Esophagus muscularis mucosa (tissue), 4 donors: ENCODE measurements around the gene P2RX7. TPM values are rescaled to one million over a fixed set of nuclear protein-coding genes. Genes with fewer than 3 reads are reported as not detected.

Experiments used
- DNase-seq: peaks from one replicate; pipeline ENCODE4 v3.0.0-alpha.2; 2017; ENCODE audit errors: extremely low spot score
- H3K27ac ChIP-seq, 4 donors: fragments of 200-600 bp; sonication (generic); replicated peaks in 1 of 4; 1 replicate in 3 of 4; 2 replicates in 1 of 4; pipeline ENCODE4 v1.5.1; 2016 to 2019; ENCODE audit warnings: mild to moderate bottlenecking in 1 of 4
- H3K27me3 ChIP-seq, 4 donors: fragments of 200-600 bp; sonication (generic); one replicate each; pipeline versions ENCODE4 v1.5.1 to v1.6.0; 2016 to 2019
- H3K36me3 ChIP-seq, 4 donors: fragments of 200-600 bp; sonication (generic); one replicate each; pipeline ENCODE4 v1.5.1; 2016 to 2019
- H3K4me1 ChIP-seq, 4 donors: fragments of 200-600 bp; sonication (generic); one replicate each; pipeline ENCODE4 v1.5.1; 2016 to 2019
- H3K4me3 ChIP-seq, 4 donors: fragments of 200-600 bp; sonication (generic); 1 replicate in 2 of 4; 2 replicates in 2 of 4; pipeline ENCODE4 v1.5.1; 2016 to 2019; ENCODE audit warnings: mild to moderate bottlenecking in 4 of 4, moderate library complexity in 1 of 4
- H3K9me3 ChIP-seq, 4 donors: fragments of 200-600 bp; sonication (generic); 1 replicate in 3 of 4; 2 replicates in 1 of 4; pipeline ENCODE4 v1.5.1; 2016 to 2019
- EP300 ChIP-seq: sonication (generic); formaldehyde crosslinking; IDR thresholded peaks from one replicate; pipeline ENCODE4 v1.6.1; 2017; ENCODE audit warnings: antibody characterized with exemption
- POLR2A ChIP-seq: fragments of 450-650 bp; IDR thresholded peaks from one replicate; pipeline ENCODE4 v1.6.1; 2017; ENCODE audit warnings: antibody characterized with exemption, moderate library complexity, mild to moderate bottlenecking, low read depth
- POLR2AphosphoS5 ChIP-seq, 2 donors: sonication (generic); formaldehyde crosslinking; IDR thresholded peaks; one replicate each; pipeline ENCODE4 v1.6.1; 2017; ENCODE audit warnings: antibody characterized with exemption in 2 of 2
- WGBS: methylation state at CpG from one replicate; pipeline ENCODE4 v1.1.5; 2018; 5-methylcytosine and 5-hydroxymethylcytosine counted together
- intact Hi-C: fragments of 100-400 bp; cut with DNase I; formaldehyde crosslinking; loops from one replicate; pipeline ENCODE4 v1.15.1; 2023
- total RNA-seq, 4 donors: library from RNA; depleted of rRNA; stranded (reverse); fragments of >200 nt; gene quantifications; one replicate each; pipeline versions ENCODE4 v1.1.0 to v1.2.1, GENCODE V29; 2016
- TF ChIP-seq, protein P1 (sequence below), 3 experiments: fragments of 200-600 bp in 2 of 3; fragments of 450-650 bp in 1 of 3; sonication (generic) in 2 of 3; IDR thresholded peaks; one replicate each; pipeline ENCODE4 v1.5.1; 2017 to 2019; ENCODE audit warnings: antibody characterized with exemption in 3 of 3, mild to moderate bottlenecking in 2 of 3, moderate library complexity in 1 of 3

The P2RX7 gene
- total RNA-seq, 4 donors from 2014 or later: 1.5 to 4.3 (median 2.7) TPM

DNA sequence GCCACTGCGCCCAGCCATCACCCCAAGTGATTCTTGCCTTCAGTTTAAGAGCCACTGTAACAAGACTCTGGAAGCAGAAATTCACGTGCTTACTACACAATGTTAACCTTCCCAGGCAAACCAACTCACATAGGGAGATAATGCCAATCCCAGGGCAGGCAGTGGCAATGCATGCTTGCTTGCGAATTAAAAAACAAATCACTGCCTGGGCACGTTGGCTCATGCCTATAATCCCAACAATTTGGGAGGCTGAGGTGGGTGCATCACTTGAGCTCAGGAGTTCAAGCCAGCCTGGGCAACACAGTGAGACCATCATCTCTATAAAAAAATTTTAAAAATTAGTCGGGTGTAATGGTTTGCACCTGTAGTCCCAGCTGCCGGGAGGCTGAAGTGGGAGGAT is 39.5 kb downstream of the P2RX7 start:
- no peaks in the 10 kb centered on the region for H3K27me3 ChIP-seq
- peaks cover 0 to 6% (median 2%) of the 10 kb centered on the region in 4 donors for H3K4me1 ChIP-seq
- no peak overlapping the region for H3K4me3 ChIP-seq
- intact Hi-C loops: no loop called here
- WGBS: 89% methylated on average over 6 of the region's 6 CpGs
- TF ChIP-seq POLR2A (no peak), EP300 (no peak), POLR2AphosphoS5 (IDR thresholded peaks at IDR 0.05) (no peak)
- TF ChIP-seq, protein P1, sequence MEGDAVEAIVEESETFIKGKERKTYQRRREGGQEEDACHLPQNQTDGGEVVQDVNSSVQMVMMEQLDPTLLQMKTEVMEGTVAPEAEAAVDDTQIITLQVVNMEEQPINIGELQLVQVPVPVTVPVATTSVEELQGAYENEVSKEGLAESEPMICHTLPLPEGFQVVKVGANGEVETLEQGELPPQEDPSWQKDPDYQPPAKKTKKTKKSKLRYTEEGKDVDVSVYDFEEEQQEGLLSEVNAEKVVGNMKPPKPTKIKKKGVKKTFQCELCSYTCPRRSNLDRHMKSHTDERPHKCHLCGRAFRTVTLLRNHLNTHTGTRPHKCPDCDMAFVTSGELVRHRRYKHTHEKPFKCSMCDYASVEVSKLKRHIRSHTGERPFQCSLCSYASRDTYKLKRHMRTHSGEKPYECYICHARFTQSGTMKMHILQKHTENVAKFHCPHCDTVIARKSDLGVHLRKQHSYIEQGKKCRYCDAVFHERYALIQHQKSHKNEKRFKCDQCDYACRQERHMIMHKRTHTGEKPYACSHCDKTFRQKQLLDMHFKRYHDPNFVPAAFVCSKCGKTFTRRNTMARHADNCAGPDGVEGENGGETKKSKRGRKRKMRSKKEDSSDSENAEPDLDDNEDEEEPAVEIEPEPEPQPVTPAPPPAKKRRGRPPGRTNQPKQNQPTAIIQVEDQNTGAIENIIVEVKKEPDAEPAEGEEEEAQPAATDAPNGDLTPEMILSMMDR (IDR thresholded peaks at IDR 0.05): no peak
- H3K9me3 ChIP-seq: no peaks in the 10 kb centered on the region
- no peak overlapping the region for H3K27ac ChIP-seq
- H3K36me3 ChIP-seq: peaks cover 0 to 15% (median 3%) of the 10 kb centered on the region in 4 donors
- DNase-seq: no peak

DNA sequence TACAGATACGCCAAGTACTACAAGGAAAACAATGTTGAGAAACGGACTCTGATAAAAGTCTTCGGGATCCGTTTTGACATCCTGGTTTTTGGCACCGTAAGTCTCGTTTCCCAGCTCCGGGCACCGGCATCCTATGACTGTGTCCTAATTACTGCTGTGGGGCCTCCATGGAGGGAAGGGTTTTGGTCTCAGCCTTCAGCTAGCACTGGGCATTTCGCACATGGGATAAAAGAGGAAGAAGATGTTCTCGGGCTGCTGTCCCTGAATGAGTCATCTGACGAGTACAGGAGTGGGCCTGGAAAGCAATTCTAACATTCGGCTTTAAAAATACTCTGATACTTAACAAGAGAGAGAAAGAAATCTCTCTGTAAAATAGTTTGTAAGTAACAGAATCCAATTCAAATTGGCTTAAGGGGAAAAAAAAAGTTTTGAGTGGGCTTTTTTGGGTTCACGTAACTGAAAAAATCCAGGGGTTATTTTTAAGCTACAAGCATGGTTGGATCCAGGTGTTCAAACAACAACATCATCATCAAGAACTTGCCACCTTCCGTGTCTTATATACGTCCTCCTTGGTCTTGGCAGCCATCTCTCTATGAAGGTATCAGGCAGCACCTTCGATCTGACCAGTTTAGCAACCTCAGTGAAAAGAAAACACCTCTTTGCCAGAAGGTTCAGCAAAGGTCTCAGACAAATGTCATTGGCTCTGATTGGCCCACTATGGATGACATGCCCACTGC is 42.9 kb downstream of the P2RX7 start:
- no peak overlapping the region for H3K27ac ChIP-seq
- 85% methylated on average over 16 of the region's 16 CpGs for WGBS
- intact Hi-C loops: no loop called here
- peaks cover 0 to 22% (median 8%) of the 10 kb centered on the region in 4 donors for H3K36me3 ChIP-seq
- no peaks in the 10 kb centered on the region for H3K9me3 ChIP-seq
- no peak for DNase-seq
- peaks cover 0 to 6% (median 2%) of the 10 kb centered on the region in 4 donors for H3K4me1 ChIP-seq
- no peak overlapping the region for H3K4me3 ChIP-seq
- H3K27me3 ChIP-seq: no peaks in the 10 kb centered on the region
- TF ChIP-seq POLR2AphosphoS5 (IDR thresholded peaks at IDR 0.05): no peak
- TF ChIP-seq, protein P1 (IDR thresholded peaks at IDR 0.05): no peak
- TF ChIP-seq EP300: no peak
- no peak for TF ChIP-seq POLR2A

DNA sequence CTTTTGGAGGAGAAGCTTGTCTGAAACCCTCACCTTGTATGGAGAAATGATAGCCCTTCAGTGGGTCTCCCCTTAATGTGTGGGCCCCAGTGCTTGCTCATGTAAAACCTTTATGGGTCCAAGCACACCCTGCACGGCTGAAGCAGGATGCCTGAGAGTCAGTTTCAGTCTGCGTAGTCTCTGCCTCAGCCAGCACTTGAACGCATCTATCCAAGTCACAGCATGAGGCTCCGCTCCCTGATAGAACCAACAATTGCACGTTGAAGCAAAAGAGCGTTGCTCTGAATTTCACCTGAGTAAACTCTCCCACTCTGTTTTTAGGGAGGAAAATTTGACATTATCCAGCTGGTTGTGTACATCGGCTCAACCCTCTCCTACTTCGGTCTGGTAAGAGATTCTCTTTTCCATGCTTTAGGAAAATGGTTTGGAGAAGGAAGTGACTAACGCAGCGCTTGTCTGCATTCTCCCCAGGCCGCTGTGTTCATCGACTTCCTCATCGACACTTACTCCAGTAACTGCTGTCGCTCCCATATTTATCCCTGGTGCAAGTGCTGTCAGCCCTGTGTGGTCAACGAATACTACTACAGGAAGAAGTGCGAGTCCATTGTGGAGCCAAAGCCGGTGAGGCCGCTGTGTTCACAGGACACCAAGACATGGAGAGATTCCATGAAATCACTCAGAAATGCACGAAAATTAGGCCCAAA is 44.3 kb downstream of the P2RX7 start:
- peaks cover 0 to 6% (median 2%) of the 10 kb centered on the region in 4 donors for H3K4me1 ChIP-seq
- H3K4me3 ChIP-seq: no peak overlapping the region
- H3K36me3 ChIP-seq: peaks cover 0 to 29% (median 8%) of the 10 kb centered on the region in 4 donors
- 86% methylated on average over 18 of the region's 19 CpGs for WGBS
- TF ChIP-seq EP300 (no peak), POLR2A (no peak), POLR2AphosphoS5 (IDR thresholded peaks at IDR 0.05) (no peak)
- TF ChIP-seq, protein P1 (IDR thresholded peaks at IDR 0.05): no peak
- H3K27ac ChIP-seq: no peak overlapping the region
- no peaks in the 10 kb centered on the region for H3K9me3 ChIP-seq
- no peak for DNase-seq
- intact Hi-C loops: no loop called here
- no peaks in the 10 kb centered on the region for H3K27me3 ChIP-seq

DNA sequence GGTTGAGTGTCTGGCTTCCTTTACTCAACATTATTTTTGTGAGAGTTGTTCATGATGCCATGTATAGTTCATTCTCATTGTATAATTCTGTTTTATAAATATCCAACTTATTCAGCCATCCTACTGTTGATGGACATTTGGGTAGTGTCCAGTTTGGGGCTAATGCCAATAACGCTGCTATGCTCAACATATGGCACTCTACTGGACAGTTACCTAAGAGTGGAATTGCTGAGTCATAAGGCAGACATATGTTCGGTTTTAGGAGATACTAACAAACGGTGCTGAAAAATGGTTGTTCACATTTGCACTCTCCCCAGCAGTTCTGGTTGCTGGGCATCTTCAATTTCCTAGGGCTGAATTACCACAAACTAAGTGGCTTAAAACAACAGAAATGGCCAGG is 48.5 kb downstream of the P2RX7 start:
- DNase-seq: no peak
- no peak for TF ChIP-seq POLR2A
- TF ChIP-seq, protein P1 (IDR thresholded peaks at IDR 0.05): no peak
- TF ChIP-seq EP300: no peak
- TF ChIP-seq POLR2AphosphoS5 (IDR thresholded peaks at IDR 0.05): no peak
- Histone ChIP-seq H3K27ac (no peak overlapping the region), H3K4me3 (no peak overlapping the region), H3K27me3 (no peaks in the 10 kb centered on the region), H3K9me3 (no peaks in the 10 kb centered on the region), H3K36me3 (peaks cover 0 to 36% (median 13%) of the 10 kb centered on the region in 4 donors), H3K4me1 (no peaks in the 10 kb centered on the region)
- 64% methylated on average over 3 of the region's 3 CpGs for WGBS
- intact Hi-C loops: no loop called here
